Placental epithelial cell (primary cell): ENCODE measurements around the gene ACOT4. TPM values are rescaled to one million over a fixed set of nuclear protein-coding genes. Genes with fewer than 3 reads are reported as not detected.

ENCODE experiments used
- total RNA-seq: library from RNA; depleted of rRNA; stranded (reverse); fragments of >200 nt; gene quantifications from 2 replicates; pipeline ENCODE4 v1.2.3, GENCODE V29; 2012

The ACOT4 gene, protein sequence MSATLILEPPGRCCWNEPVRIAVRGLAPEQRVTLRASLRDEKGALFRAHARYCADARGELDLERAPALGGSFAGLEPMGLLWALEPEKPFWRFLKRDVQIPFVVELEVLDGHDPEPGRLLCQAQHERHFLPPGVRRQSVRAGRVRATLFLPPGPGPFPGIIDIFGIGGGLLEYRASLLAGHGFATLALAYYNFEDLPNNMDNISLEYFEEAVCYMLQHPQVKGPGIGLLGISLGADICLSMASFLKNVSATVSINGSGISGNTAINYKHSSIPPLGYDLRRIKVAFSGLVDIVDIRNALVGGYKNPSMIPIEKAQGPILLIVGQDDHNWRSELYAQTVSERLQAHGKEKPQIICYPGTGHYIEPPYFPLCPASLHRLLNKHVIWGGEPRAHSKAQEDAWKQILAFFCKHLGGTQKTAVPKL
- total RNA-seq, result 0.39 and 3.9 TPM in 2 replicates

DNA sequence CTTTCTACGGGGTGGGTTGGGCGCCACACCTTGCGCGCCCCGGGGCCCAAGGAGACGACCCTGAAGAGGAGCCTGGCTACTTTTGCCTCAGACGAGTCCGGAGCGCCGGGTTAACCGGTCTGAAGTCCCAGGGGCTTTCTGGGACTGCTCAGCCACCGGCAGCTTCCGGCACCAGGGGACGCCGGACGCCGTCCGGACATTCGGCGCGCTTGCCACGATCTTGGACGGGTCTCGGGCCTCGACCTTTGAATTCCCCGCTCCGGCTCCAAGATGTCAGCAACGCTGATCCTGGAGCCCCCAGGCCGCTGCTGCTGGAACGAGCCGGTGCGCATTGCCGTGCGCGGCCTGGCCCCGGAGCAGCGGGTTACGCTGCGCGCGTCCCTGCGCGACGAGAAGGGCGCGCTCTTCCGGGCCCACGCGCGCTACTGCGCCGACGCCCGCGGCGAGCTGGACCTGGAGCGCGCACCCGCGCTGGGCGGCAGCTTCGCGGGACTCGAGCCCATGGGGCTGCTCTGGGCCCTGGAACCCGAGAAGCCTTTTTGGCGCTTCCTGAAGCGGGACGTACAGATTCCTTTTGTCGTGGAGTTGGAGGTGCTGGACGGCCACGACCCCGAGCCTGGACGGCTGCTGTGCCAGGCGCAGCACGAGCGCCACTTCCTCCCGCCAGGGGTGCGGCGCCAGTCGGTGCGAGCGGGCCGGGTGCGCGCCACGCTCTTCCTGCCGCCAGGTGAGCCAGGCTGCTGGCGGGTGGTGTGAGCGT is at the start of gene ACOT4:
ACOT4 (plus strand) TSS at position 184 of the 760 bp plus-strand sequence; CDS start at position 271, 87 bp downstream.

DNA sequence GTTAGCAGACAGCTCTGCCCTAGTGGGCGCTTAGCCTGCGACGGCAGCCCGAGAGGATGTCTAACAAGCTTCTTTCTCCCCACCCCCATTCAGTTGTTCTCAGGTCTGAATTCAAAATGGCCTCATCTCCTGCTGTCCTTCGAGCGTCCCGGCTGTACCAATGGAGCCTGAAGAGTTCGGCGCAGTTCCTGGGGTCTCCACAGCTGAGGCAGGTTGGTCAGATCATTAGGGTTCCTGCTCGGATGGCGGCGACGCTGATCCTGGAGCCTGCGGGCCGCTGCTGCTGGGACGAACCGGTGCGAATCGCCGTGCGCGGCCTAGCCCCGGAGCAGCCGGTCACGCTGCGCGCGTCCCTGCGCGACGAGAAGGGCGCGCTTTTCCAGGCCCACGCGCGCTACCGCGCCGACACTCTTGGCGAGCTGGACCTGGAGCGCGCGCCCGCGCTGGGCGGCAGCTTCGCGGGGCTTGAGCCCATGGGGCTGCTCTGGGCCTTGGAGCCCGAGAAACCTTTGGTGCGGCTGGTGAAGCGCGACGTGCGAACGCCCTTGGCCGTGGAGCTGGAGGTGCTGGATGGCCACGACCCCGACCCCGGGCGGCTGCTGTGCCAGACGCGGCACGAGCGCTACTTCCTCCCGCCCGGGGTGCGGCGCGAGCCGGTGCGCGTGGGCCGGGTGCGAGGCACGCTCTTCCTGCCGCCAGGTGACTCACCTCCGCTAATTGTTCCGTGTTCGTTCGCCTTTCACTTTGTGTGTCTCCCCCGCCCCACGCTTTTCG is 22.3 kb upstream of the ACOT4 start, which contains the start of gene ACOT2:
ACOT2 (plus strand) TSS at position 29 of the 774 bp plus-strand sequence; CDS start at position 57, 28 bp downstream.

DNA sequence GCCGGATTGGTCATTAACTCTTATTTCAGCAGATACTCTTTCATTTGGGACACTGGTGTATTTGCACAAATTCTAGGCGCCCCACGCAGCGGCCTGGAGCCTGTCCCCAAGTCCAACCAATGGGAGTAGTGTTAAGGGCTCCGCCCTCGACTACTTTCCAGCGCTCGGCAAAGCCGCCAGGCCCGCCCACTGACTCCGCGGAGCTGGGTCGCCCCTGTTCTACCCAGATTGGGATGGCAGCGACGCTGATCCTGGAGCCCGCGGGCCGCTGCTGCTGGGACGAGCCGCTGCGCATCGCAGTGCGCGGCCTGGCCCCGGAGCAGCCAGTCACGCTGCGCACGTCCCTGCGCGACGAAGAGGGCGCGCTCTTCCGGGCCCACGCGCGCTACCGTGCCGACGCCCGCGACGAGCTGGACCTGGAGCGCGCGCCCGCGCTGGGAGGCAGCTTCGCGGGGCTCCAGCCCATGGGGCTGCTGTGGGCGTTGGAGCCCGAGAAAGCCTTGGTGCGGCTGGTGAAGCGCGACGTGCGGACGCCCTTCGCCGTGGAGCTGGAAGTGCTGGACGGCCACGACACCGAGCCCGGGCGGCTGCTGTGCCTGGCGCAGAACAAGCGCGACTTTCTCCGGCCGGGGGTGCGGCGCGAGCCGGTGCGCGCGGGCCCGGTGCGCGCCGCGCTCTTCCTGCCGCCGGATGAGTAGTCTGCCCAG is 20.8 kb downstream of the ACOT4 start, which contains the start of gene ACOT6:
ACOT6 (plus strand) TSS at position 179 of the 707 bp plus-strand sequence; CDS start at position 234, 55 bp downstream.

DNA sequence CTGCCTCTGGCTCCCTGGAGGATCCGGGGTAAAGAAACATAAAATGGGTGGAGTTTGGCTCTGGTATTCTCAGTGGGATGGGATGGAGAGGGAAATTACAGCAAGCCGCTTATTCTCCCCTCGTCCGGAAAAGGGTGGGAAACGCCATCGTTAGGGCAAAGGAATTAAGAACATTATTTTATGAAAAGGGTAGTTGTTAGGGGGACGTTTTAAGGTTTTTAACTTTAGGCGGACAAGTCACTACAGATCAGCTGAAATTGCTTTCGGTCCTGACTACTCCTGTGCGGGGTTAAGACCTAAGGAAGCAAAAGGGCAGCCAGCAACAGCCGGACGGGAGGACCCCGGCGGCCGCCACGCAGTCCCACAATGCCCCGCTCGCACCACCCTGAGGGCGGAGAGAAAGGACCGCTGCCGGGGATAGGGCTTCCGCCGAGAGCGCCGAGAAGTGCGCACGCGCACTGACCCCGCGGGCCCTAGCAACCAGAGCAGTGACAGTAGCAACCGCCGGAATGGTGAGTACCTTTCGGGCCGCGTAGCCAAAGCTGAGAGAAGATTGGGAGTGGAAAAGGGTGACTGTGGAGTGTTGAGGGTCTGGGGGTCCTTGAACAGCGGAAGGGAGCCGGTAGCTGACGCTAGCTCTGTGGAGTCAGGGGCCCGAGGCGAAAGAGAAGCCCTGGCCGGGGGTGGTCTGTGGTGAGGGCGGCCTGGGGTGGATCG is 53.0 kb downstream of the ACOT4 start, which contains the start of gene DNAL1:
DNAL1 (plus strand) TSS at position 456 of the 717 bp plus-strand sequence; CDS start at position 510, 54 bp downstream.

Other genes starting within 250 kb of the ACOT4 start
- 21.6 and 26.1 TPM in 2 replicates for gene NUMB, start 133.3 kb upstream of the ACOT4 start, total RNA-seq
- gene RIOX1, start 100.9 kb upstream of the ACOT4 start, total RNA-seq, result 11.4 and 24.6 TPM in 2 replicates
- 1.2 and 2.5 TPM in 2 replicates for gene ACOT1, start 54.7 kb upstream of the ACOT4 start, total RNA-seq
- under 0.01 and 0.11 TPM in 2 replicates for gene HEATR4, start 32.9 kb upstream of the ACOT4 start, total RNA-seq
- 17.7 and 26.7 TPM in 2 replicates for gene ACOT2, start 22.7 kb upstream of the ACOT4 start, total RNA-seq
- 0.39 TPM in 1 of 2 replicates, not detected in the other for gene ACOT6, start 20.6 kb downstream of the ACOT4 start, total RNA-seq
- gene DNAL1, start 53.1 kb downstream of the ACOT4 start, total RNA-seq, result 4.7 and 12.5 TPM in 2 replicates
- gene PNMA1, start 122.5 kb downstream of the ACOT4 start, total RNA-seq, result 18.4 and 21.6 TPM in 2 replicates